CD4-positive, alpha-beta T cell treated with Interleukin-21 for 1 hour (primary cell): ENCODE measurements around the gene ARAP1.

ENCODE experiments used
- DNase-seq: peaks from one replicate; pipeline ENCODE4 v3.0.0-alpha.2; 2020

Gene ARAP1

GRCh38 chr11:72679869-72680268, 72.3 kb downstream of the ARAP1 start:
- no peak for DNase-seq

GRCh38 chr11:72678524-72678923, 73.7 kb downstream of the ARAP1 start:
- no peak for DNase-seq

- peak; percentile 58 for DNase-seq
These were observed 75.3 kb downstream of the ARAP1 start for GRCh38 chr11:72676861-72677341.

- no peak for DNase-seq
These were observed 77.0 kb downstream of the ARAP1 start for GRCh38 chr11:72675221-72675620.

- DNase-seq = no peak
These were observed 78.0 kb downstream of the ARAP1 start, which contains the start of gene PDE2A for GRCh38 chr11:72673943-72674828. Gene PDE2A (minus strand): TSS chr11:72674422. CDS start chr11:72674207, 215 bp downstream.

GRCh38 chr11:72673284-72673942, 78.8 kb downstream of the ARAP1 start:
- DNase-seq = no peak

- DNase-seq = no peak
These were observed 79.5 kb downstream of the ARAP1 start for GRCh38 chr11:72672597-72673238.

- DNase-seq = no peak
These were observed 80.8 kb downstream of the ARAP1 start for GRCh38 chr11:72671152-72672099.

- DNase-seq = no peak
These were observed 82.2 kb downstream of the ARAP1 start for GRCh38 chr11:72670041-72670440.

- no peak for DNase-seq
These were observed 82.7 kb downstream of the ARAP1 start for GRCh38 chr11:72669527-72669926.

- DNase-seq = no peak
These were observed 83.4 kb downstream of the ARAP1 start for GRCh38 chr11:72668629-72669347.

GRCh38 chr11:72665911-72666472, 86.2 kb downstream of the ARAP1 start:
- DNase-seq = no peak

- no peak for DNase-seq
These were observed 90.2 kb downstream of the ARAP1 start for GRCh38 chr11:72662036-72662435.

GRCh38 chr11:72661486-72661885, 90.7 kb downstream of the ARAP1 start:
- no peak for DNase-seq

GRCh38 chr11:72658989-72659640, 93.1 kb downstream of the ARAP1 start:
- no peak for DNase-seq

- DNase-seq = no peak
These were observed 94.7 kb downstream of the ARAP1 start for GRCh38 chr11:72657411-72658100.

- DNase-seq = no peak
These were observed 96.2 kb downstream of the ARAP1 start for GRCh38 chr11:72655896-72656464.

GRCh38 chr11:72655014-72655413, 97.2 kb downstream of the ARAP1 start:
- DNase-seq = no peak

GRCh38 chr11:72653649-72654048, 98.6 kb downstream of the ARAP1 start:
- no peak for DNase-seq
